ENCODE data around the gene RSPH3.
"Not testable (repeated sequence)": the region's sequence is repeated elsewhere in the genome, so short reads cannot be mapped to it uniquely, and the experiment has no call there.

RSPH3 gene, protein sequence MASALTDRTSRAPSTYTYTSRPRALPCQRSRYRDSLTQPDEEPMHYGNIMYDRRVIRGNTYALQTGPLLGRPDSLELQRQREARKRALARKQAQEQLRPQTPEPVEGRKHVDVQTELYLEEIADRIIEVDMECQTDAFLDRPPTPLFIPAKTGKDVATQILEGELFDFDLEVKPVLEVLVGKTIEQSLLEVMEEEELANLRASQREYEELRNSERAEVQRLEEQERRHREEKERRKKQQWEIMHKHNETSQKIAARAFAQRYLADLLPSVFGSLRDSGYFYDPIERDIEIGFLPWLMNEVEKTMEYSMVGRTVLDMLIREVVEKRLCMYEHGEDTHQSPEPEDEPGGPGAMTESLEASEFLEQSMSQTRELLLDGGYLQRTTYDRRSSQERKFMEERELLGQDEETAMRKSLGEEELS

DNA sequence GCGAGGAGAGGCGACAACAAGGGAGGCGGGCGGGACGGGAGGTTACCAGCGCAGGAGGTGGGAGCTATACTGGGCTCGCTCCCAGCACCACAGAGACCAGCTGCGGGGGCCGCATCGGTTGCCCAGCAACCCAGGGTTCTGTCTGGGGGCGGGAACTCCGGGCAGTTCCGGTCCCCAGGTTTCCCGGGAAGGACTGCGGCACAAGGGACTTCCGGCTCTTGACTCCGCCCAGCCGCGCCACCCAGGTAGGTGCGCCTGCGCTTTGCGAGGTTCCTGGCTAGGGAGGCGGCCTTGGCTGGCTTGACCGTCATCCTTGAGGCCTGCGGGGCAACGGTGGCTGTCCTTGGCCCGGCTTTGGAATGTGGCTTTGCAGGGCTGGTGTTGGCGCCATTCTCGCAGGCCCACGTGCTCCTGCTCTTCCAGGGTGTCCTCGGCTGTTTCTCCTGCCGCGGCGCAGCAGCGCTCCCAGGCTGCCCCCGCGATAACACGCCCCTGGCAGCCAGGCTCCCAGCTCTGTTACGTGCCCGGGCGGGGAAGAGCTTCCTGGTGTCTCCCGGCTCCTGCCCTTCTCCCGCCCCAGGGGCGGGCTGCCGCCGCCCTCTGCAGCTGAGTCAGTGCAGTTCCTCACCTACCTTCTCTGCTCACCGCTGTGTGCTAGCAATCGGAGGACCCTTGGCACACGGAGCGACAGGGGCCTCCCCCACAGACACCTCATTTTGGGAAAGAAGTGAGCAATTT lies at the start of gene RSPH3:
Gene RSPH3, minus strand, starts transcription at position 537 of the 738 bp plus-strand sequence. CDS start 652 bp downstream, outside the sequence.
- DNase-seq (ENCODE audit: low read depth in 2 of 2): peak; percentile 84 to 88

DNA sequence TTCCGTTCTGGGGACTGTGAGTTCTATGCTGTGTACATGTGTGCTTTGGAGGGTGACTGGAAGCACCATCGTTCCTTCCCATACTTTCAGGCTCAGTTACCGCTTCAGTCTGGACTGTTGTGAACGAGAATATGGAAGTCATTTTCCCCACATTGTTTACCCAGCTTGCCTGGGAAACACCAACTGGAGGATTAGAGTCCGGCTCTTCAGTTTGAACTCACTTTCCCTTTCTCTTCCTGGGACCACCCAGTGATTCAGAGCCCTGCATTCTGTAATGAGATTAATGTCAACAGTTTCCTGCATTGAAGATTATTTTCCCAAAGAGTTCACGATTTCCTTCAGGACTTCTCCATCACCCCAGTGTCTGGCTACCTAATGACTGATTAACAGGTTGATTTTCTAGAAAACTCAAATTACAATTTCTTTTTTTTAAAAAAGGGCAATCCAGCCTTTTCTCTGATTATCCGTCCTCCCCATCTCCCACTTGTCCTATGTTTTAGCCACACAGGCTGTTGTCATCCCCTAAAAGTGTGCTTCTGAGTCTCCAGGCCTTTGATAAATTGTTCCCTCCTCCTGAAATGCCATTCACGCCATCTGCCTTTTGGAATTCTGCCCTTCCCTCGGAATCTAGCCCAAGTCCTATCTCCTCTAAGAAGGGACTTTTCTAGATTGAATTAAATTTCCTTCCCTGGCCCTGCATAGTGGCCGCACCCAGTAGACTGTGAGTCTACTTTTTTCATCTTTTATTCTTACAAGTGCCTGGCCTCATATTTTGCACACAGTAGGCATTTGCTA lies 48.1 kb upstream of the RSPH3 start:
- no peak for DNase-seq (ENCODE audit: low read depth in 2 of 2)

DNA sequence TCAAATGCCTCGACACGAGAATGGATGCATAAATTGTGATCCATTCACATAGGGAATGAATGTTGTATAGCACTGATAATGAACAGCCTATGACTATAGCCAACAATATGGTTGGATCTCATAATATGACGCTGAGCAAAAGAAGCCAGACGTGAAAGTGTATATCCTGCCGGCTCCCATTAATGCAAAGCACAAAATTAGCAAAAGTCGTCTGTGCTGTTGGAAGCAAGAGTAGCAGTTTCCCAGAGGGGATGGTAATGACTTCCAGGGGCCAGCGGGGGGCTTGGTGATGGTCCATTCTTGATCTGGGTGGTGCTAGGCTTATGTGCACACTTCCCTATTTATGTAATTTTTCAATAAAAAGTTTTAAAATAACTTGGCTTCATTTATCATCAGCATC lies 45.8 kb upstream of the RSPH3 start:
- DNase-seq (ENCODE audit: low read depth in 2 of 2): no peak

DNA sequence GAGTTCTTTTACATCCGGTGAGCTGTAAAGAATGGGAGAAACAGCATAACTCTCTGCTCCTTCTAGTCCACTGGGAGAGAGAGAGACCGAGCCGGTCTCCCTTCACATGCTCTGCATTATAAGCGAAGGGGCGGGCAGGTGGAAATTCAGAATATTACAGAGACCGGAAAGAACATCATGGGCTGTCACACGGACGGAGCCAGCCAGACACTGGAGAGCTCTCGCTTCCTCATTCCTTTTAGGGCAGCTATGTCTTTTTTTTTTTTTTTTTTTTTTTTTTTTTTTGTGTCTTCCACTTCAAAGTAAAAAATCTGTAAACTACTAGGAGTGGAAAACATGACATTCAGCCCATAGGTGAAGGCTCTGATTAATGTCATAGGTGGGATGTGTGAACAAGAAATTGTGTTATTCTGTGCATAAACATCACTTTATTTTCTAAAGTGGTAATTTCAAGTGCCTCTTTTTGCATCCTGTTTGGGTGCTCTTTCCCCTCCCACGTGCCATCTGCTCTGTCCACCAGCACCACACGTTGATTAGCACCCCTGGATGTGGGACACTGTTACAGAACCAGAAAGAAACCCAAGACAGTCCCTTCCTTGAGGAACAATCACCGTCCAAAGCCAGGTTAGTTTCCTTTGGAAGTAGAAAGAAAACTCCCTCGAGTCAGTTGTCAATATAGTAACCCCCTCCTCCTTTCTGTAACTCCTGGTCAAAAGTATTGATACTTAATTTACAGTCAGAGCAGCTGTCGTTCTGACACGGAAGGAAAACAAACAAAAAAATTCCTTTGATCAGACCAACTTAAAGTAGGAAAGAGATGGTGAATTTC lies 45.1 kb upstream of the RSPH3 start, which contains the start of gene TAGAP:
Gene TAGAP, minus strand, starts transcription at position 93 of the 829 bp plus-strand sequence. CDS start 845 bp downstream, outside the sequence.
- peak; percentile 68 to 86 for DNase-seq (ENCODE audit: low read depth in 2 of 2)

DNA sequence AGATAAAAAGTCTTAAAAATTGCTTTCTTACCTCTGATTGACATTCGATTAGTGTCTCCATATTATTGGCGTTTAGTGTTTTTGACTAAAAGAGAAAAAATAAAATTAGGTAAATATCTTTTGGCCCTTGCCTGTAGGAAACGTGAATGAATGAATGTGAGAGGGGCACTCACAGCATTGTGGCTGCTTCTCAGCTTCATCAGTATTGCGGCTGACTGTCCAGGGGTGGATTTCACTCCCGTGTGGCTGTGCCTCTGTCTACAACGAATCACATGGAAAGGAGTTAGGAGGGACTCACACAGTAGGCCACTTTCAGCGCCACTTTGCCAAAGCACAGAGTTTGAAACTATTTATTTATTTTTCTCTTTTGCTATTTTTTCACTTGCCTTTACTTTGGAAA lies 43.9 kb upstream of the RSPH3 start:
- no peak for DNase-seq (ENCODE audit: low read depth in 2 of 2)

DNA sequence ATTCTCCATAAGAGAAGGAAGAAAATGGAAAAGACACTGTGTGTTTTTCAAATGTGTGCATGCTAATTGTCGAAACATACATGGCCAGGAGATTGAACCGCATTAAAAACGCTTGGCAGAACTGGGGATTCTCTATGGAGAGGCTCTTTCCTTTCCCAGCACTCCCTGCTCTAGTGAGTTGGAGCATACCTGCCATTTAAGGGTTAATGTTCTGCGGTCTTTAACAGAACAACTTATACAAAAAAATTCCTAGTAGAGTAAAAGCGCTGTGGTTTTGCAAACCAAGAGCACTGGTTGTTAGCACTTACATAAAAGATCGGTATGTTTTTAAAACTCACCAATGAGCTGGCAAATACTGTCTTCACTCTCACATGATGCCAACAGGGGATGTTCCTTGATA lies 43.2 kb upstream of the RSPH3 start:
- DNase-seq (ENCODE audit: low read depth in 2 of 2): no peak

DNA sequence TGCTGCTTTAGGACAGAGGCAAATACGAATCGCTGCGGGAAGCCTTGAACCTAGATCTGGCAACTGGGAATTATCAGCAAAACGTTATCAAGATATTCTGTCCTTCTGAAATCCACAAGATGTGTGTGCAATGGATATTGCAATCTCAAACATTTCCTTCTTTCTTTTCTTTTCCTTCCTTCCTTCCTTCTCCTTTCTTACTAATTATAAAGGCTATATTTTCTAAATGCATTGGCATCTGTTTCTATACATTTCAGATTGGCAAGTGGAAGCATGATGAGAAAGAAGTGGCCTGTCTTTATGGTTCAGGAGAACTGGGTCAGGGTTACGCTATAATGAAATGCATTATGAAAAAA lies 42.8 kb upstream of the RSPH3 start:
- DNase-seq (ENCODE audit: low read depth in 2 of 2): no peak

DNA sequence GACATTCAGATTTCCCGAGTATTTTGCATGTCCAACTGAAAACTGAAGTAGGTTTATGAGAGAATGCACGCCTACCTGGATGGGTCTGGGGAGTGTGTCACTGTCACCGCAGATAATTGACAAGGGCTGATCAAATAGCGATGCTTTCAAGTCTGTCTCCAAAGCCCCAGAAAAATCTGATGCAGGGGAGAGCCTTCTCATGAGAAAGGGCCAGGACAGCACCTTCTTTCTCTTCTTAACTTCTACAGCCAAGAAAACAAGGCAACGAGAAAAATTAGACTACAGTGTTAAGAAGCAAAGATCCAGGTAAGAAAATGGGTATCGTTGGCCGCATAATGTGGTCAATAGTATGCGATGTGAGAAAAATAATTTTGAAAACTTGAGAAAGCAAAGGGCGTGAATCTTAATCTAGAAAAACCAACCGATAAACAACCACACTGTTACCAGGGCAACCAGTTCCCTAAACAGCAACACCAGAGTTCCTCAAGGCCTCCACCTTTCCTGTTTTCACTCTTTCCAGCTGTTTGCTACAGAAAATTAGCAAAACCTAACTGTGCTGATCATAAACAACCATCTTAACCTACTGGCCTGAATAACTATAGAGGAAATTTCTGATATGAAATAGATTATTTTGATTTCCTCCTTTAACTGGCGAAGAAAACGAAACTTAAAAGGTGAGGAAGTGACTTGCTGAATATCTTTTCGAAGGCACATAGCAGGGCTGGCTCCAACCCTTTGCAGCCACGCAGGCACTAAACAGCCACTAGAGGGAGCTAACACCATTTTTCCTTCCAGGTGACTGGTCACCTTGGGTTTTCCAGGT lies 42.2 kb upstream of the RSPH3 start:
- peak in 1 of 2 donors; percentile 54 for DNase-seq (ENCODE audit: low read depth in 2 of 2)

DNA sequence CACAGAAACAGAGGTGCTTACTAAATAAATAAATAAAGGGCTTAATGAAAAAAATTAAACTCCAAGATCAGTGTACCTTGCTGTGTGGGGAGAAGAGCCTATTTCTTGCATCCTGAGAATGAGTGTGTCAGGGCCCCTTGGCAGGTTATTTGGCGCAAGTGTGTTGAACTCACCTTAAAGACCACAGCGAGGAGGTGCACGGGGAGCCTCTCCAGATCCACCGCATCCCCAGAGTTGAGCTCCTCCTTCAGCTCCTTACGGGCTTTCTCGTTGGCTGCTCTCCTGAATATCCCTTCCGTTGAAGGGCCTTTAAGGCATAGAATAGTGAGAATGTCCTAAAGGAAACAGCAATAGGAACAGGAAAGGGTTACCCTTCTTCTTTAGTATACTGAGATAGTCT lies 41.2 kb upstream of the RSPH3 start:
- DNase-seq (ENCODE audit: low read depth in 2 of 2): no peak

DNA sequence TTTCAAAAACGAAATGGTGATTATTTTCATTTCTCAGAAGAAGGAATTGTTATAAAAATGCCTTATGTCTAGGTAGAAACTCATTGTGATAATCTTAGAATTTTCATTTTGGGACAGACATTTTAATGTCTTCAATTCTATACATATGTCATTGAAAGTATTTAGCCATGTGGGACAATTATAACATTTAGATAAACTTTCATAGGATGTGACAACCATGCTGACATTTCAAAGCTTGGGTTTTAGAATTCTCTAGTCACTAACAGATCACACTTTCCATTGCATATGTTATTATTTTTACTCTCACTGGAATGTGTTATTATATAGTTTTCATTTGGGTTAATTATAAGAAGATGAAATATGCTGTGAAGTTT lies 39.9 kb upstream of the RSPH3 start:
- DNase-seq (ENCODE audit: low read depth in 2 of 2): no peak

DNA sequence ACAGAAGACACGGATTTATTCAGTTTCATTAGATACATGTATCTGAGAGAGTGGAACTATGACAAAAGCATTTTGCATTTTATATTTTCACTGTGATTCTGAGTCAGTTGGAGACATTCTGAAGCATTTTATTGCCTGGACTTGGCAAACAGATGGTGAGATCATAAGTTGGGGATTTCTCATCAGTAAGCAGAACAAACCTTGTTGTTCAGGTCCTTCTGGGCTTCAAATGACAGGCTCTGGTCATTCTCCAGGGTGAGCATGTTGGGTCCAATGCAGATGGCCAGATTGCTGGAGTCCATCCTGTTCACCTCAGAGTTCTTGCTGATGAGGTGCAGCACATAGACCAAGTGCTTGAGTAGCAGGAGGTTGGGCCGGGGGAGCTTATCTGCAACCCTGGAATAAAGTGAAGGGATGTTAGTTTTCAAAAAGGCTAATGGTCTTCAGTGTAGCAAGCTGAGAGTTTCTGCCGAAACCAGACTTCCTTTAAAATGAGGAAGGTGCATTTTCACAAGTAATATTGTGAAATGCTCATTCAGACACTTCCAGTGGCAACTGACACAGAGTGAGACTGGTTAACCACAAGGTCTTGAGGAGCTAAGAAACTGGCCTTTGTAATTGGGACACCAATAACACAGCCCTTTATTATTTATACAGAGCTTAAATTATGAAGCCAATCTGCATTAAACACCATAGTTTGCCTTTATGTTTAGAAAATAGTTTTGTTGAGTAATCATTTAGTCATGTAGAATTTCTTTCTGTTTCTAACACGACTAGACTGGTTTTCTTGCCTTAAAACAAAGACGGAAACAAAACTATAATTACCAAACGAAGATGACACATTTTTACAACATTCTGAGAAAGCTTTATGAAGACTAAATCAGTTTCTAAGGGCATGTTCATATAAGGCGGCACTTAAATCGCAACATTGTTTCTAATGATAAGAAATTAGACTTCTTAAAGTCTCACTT lies 39.2 kb upstream of the RSPH3 start:
- no peak for DNase-seq (ENCODE audit: low read depth in 2 of 2)

DNA sequence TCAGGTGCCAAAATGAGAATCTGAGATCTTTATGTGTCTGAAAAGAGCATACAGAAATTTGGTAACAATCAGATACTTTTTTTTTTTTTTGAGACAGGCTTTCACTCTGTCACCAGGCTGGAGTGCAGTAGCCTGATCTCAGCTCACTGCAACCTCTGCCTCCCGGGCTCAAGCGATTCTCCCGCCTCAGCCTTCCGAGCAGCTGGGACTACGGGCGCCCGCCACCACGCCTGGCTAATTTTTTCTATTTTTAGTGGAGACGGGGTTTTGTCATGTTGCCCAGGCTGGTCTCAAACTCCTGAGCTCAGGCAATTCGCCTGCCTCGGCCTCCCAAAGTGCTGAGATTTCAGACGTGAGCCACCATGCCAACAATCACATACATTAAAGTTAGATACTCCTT lies 38.3 kb upstream of the RSPH3 start:
- DNase-seq (ENCODE audit: low read depth in 2 of 2): not testable (repeated sequence)

DNA sequence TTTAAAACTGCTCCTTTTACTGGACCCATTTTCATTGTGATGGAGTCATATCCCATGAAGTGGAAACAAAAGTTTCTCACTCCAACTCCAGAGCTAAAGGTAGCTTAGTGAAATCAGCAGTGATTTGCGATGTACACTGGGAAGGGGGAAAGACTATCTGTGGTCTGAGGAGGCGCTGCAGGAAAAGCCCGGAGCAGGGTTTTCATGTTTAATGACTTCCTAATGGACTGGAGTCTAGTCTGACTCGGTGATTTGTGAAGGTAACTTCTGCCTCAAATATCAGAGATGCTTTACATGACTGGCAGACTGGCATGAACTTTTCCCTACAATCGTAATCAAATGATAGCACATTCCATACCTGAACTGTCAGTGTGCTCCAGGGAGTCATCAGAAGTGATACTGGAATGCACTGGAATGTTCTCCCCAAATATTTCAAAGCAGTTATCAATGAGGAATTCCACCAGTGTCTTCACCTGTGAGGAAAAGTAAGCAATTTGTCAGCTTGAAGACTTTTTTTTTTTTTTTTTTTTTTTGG lies 37.8 kb upstream of the RSPH3 start:
- no peak for DNase-seq (ENCODE audit: low read depth in 2 of 2)

DNA sequence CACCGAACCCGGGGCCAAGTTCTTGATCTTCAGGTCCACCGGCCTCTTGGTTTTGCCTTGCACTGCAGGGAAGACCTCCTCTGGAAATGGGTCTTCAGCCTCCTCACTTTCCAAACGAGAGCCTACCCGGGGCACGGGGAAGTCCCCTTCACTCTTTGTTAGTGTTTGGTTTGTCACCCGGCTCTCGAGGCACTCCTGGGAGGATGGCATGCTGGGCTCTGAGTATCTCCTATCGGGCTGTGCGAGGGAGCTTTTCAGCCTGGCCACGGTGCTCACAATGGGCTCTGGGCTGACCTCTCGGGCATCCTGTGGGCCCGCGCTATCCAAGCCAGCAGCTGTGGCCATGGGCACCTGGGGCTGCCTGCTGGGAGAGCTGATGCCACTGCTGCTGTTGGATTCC lies 36.7 kb upstream of the RSPH3 start:
- no peak for DNase-seq (ENCODE audit: low read depth in 2 of 2)

DNA sequence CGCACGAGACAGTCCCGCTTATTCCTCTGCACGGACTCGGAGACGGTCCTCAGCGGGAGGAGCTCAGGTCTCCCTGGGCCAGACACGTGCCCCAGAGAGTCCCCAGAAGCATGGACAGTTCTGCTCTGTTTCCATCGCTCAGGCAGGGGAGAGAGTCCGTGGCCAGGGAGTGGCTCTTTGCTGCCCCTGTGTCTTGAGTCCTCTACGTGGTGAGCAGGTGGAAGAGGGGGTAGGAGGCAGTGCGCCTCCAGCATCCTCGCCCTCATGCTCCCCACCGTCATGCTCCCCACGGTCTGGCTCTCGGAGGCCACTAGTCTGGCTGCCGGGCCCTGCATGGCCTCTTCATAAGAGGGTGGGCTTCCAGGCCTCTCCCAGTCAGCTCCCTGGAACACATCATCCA lies 35.9 kb upstream of the RSPH3 start:
- DNase-seq (ENCODE audit: low read depth in 2 of 2): no peak

DNA sequence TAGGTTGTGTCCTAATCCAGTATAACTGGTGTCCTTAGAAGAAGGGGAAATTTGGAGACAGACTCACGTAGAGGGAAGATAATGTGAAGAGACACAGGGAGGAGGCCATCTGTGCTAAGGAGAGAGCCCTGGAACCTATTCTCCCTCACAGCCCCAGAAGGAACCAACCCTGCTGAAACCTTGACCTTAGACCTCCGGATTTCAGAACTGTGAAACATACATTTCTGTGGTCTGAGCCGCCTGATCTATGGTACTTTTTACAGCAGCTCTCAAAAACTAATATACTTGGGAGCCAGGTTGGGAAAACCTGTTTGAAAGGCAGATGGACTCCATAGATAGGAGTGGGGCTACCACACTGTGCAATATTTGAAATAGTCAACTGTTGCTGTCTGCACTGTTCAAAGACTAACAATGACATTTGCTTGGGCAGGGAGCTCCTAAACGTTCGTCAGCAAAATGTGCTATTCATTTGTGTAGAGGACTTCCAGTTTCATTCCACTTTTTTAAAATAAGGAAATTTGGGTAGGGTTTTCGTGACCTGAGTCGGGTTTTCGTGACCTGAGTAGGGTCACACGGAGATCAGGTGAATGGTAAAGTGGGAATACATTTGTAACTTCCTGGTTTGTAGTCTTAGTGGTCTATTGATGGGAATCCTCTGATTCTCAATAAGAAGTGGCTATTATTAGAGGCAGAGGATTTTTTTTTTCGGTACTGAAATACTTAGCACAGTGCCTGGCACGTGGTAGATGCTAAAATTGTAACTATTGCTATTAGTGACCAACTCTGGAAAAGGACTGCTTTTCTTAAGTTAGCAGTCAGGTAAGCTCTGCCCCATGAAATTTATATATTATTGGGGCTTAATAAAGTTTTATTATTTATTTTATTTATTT lies 33.4 kb upstream of the RSPH3 start:
- no peak for DNase-seq (ENCODE audit: low read depth in 2 of 2)

DNA sequence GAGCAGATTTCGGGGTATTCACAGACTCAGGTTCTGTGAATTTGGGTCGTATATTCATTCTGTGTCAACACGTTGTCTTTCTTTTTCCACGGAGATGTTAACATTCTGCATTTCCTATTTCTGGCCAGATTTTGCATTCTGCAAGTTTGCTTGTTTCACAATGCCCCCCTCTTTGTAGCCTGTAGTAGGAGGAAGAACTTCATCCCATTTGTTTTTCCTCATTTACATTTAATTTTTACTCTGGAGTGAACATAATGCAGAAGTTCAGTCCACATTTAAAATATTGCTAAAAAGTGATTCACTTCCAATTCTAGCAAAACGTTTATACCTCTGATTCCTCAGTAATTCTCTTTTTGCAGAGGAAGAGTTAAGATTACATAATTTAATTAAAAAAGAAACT lies 31.8 kb upstream of the RSPH3 start:
- DNase-seq (ENCODE audit: low read depth in 2 of 2): no peak

DNA sequence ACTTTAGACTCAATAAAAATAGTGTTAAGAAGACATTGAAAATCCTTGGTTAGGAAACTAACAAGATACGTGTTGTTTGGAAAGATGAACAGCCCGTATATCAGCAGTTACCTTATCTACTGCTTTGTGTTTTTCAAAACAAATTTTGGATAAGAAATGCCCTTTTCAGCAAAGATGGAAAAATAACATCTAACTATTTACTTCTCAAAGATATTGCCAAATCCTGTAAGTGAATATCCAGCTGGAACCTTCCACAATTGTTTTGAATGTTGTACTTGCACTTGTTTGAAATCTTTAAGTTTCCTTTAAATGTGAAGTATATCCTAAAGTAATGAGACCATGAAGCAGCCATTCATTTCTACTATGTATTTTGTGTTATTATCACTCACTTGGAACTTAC lies 30.2 kb upstream of the RSPH3 start:
- no peak for DNase-seq (ENCODE audit: low read depth in 2 of 2)
